Endothelial cell of umbilical vein (primary cell): ENCODE measurements around the gene RARA. TPM values are rescaled to one million over a fixed set of nuclear protein-coding genes. Genes with fewer than 3 reads are reported as not detected.

Experiments used
- BruUV-seq: library from RNA; stranded (reverse); fragments of 400-500 nt; replicated peaks from 2 replicates; lab custom pipeline; 2021; lab: Mats Ljungman, UMichigan
- CTCF ChIA-PET: fragments of 300-600, 350-600 bp; sonication (Branson Sonifier 250); formaldehyde crosslinking; loops from one replicate; lab custom pipeline; 2021; ENCODE audit warnings: antibody characterized with exemption, inconsistent platforms; lab: Charles Lee
- POLR2A ChIA-PET: fragments of 300-600, 350-600 bp; sonication (Branson Sonifier 250); formaldehyde crosslinking; loops from one replicate; lab custom pipeline; 2021; ENCODE audit warnings: antibody characterized with exemption, inconsistent platforms; lab: Charles Lee
- DNase-seq: peaks from one replicate; pipeline ENCODE4 v3.0.0-alpha.2; 2011; ENCODE audit warnings: low read depth, low spot score
- FAIRE-seq: peaks from 2 replicates; lab custom pipeline; 2011; peaks lifted over from hg19 to GRCh38; lab: Jason Lieb, UNC
- H2AFZ ChIP-seq: 2 replicates; pipeline ENCODE4 v1.6.0; 2012; ENCODE audit warnings: low read depth, low read length, control low read depth, inconsistent platforms
- H3K27ac ChIP-seq: 2 replicates; pipeline ENCODE4 v1.5.1; 2011; ENCODE audit warnings: low read depth, mild to moderate bottlenecking, control low read depth, low read length, moderate library complexity; ENCODE audit not compliant: insufficient read depth
- H3K27me3 ChIP-seq, 2 experiments: 2 replicates each; pipeline versions ENCODE4 v1.6.0 to v1.6.1; 2011; ENCODE audit warnings: low read length in 2 of 2, mixed read lengths in 1 of 2; ENCODE audit not compliant: control insufficient read depth in 2 of 2, insufficient read depth in 2 of 2
- H3K36me3 ChIP-seq, 2 experiments: 2 replicates in 1 of 2; 3 replicates in 1 of 2; pipeline ENCODE4 v1.5.1; 2011; ENCODE audit warnings: low read length in 2 of 2, mild to moderate bottlenecking in 1 of 2, moderate library complexity in 1 of 2; ENCODE audit not compliant: control insufficient read depth in 2 of 2, insufficient read depth in 2 of 2; ENCODE audit errors: extremely low read depth in 1 of 2
- H3K4me1 ChIP-seq: 3 replicates; pipeline ENCODE4 v1.5.1; 2011; ENCODE audit warnings: mild to moderate bottlenecking, low read length; ENCODE audit not compliant: control insufficient read depth, insufficient read depth; ENCODE audit errors: extremely low read depth
- H3K4me2 ChIP-seq: 2 replicates; pipeline ENCODE4 v1.6.1; 2011; ENCODE audit warnings: low read length, control low read depth, mixed read lengths; ENCODE audit not compliant: insufficient read depth
- H3K4me3 ChIP-seq, 3 experiments: fragments of 200-600 bp in 1 of 3; sonication (generic), shearing (Covaris generic) in 1 of 3; replicated peaks in 1 of 3; 2 replicates each; pipeline ENCODE4 v1.5.1; 2011 to 2016; ENCODE audit warnings: control low read depth in 3 of 3, low read length in 3 of 3, mild to moderate bottlenecking in 2 of 3, inconsistent platforms in 1 of 3, low read depth in 1 of 3, moderate library complexity in 1 of 3; ENCODE audit not compliant: insufficient read depth in 1 of 3
- H3K79me2 ChIP-seq: 2 replicates; pipeline ENCODE4 v1.6.0; 2012; ENCODE audit warnings: low read length, inconsistent platforms; ENCODE audit not compliant: control insufficient read depth, insufficient read depth
- H3K9ac ChIP-seq: replicated peaks from 2 replicates; pipeline ENCODE3; 2011; ENCODE audit warnings: low read length, control low read depth; ENCODE audit not compliant: insufficient read depth; ENCODE audit errors: extremely low read depth
- H3K9me1 ChIP-seq: replicated peaks from 3 replicates; pipeline ENCODE4 v1.6.0; 2011; ENCODE audit warnings: mild to moderate bottlenecking, low read length; ENCODE audit not compliant: control insufficient read depth, insufficient read depth; ENCODE audit errors: extremely low read depth
- H3K9me3 ChIP-seq: replicated peaks from 2 replicates; pipeline ENCODE4 v1.5.1; 2012; ENCODE audit warnings: low read length, inconsistent platforms; ENCODE audit not compliant: control insufficient read depth, insufficient read depth
- H4K20me1 ChIP-seq: replicated peaks from 2 replicates; pipeline ENCODE3; 2011; ENCODE audit warnings: mild to moderate bottlenecking, low read length; ENCODE audit not compliant: control insufficient read depth, insufficient read depth; ENCODE audit errors: extremely low read depth
- CTCF ChIP-seq, 2 donors: IDR thresholded peaks; 1 replicate in 1 of 2; 2 replicates in 1 of 2; pipeline ENCODE4 v1.5.1; 2011; ENCODE audit warnings: low read length in 2 of 2, mild to moderate bottlenecking in 2 of 2, moderate library complexity in 2 of 2, control low read depth in 1 of 2, inconsistent platforms in 1 of 2, low read depth in 1 of 2; ENCODE audit not compliant: insufficient read depth in 1 of 2; ENCODE audit errors: extremely low read depth in 1 of 2
- EZH2 ChIP-seq: IDR thresholded peaks from 2 replicates; pipeline ENCODE4 v1.6.1; 2012; ENCODE audit warnings: borderline replicate concordance, low read depth, mild to moderate bottlenecking, moderate library complexity, low read length, inconsistent platforms; ENCODE audit not compliant: severe bottlenecking
- FOS ChIP-seq: IDR thresholded peaks from 2 replicates; pipeline ENCODE4 v1.6.1; 2011; ENCODE audit warnings: mild to moderate bottlenecking, low read length, moderate library complexity, borderline replicate concordance; ENCODE audit not compliant: insufficient read depth
- GATA2 ChIP-seq: IDR thresholded peaks from 2 replicates; pipeline ENCODE4 v1.7.0; 2011; ENCODE audit warnings: low read depth, mild to moderate bottlenecking, moderate library complexity, mixed read lengths, low read length; ENCODE audit not compliant: insufficient read length, insufficient read depth
- JUN ChIP-seq: IDR thresholded peaks from 2 replicates; pipeline ENCODE4 v1.6.1; 2011; ENCODE audit warnings: borderline replicate concordance, low read depth; ENCODE audit not compliant: insufficient read length, insufficient read depth
- MYC ChIP-seq: IDR thresholded peaks from one replicate; pipeline ENCODE4 v1.6.1; 2011; ENCODE audit warnings: mild to moderate bottlenecking, low read depth, low read length
- POLR2A ChIP-seq: IDR thresholded peaks from 2 replicates; pipeline ENCODE4 v1.6.1; 2012; ENCODE audit warnings: low read depth, mild to moderate bottlenecking, control low read depth, low read length
- POLR2AphosphoS5 ChIP-seq: IDR thresholded peaks from 2 replicates; pipeline ENCODE4 v1.6.1; 2012; ENCODE audit warnings: low read depth, mild to moderate bottlenecking, control low read depth, low read length, moderate library complexity; ENCODE audit not compliant: insufficient read depth
- dilution Hi-C: fragments of 300-500 bp; cut with MboI; formaldehyde crosslinking; loops from one replicate; pipeline ENCODE4 v1.15.0; 2019; ENCODE audit warnings: low sequenced_read_pairs; ENCODE audit not compliant: extremely low pct_ligation_motif_present
- intact Hi-C: fragments of 100-400 bp; cut with micrococcal nuclease; formaldehyde crosslinking; loops from one replicate; pipeline ENCODE4 v1.10.0; 2022
- polyA plus RNA-seq, 4 experiments: library from polyadenylated mRNA; depleted of rRNA in 3 of 4; stranded (reverse) in 3 of 4; unstranded in 1 of 4; fragments of >200 nt; gene quantifications; 2 replicates each; pipeline versions ENCODE4 v1.2.1 to v1.2.3, GENCODE V29; 2011 to 2012; ENCODE audit warnings: missing spikeins in 1 of 4
- total RNA-seq: library from RNA; stranded (reverse); gene quantifications from 2 replicates; pipeline ENCODE4 v1.2.3, GENCODE V29; 2021
- TF ChIP-seq, protein P1 (sequence below): IDR thresholded peaks from 2 replicates; pipeline ENCODE4 v1.6.1; 2011; ENCODE audit not compliant: insufficient read depth, insufficient read length

The RARA gene
- total and polyA plus RNA-seq, 2 donors (not counting 3 experiments of a cell fraction or from before 2014, with no cell fraction given): 11.9 to 37.8 TPM

DNA sequence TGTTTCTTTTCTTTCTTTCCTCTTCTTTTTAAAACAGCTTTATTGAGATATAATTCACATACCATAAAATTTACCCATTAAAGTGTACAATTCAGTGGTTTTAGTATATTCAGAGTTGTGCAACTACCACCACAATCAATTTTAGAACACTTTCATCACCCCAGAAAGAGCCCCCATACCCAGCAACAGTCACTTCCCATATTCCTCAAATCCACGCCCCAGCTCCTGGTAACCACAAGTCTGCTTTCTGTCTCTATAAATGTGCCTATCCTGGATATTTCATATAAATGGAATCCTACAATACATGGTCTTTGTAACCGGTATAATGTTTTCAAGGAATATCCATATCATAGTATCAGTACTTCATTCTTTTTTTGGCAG lies 19.4 kb downstream of the RARA start:
- no peak for DNase-seq
- no TSS peak for BruUV-seq
- Histone ChIP-seq H4K20me1 (no peaks in the 10 kb centered on the region), H3K9me1 (no peaks in the 10 kb centered on the region), H3K27me3 (no peaks in the 10 kb centered on the region), H2AFZ (no peak overlapping the region), H3K9me3 (no peaks in the 10 kb centered on the region), H3K4me2 (no peak overlapping the region), H3K36me3 (peaks cover 0 to 3% of the 10 kb centered on the region in 2 experiments), H3K79me2 (peaks cover 67% of the 10 kb centered on the region), H3K4me3 (no peak overlapping the region), H3K4me1 (peaks cover 60% of the 10 kb centered on the region), H3K27ac (no peak overlapping the region), H3K9ac (no peak overlapping the region)
- ChIA-PET POLR2A (no interaction called here), CTCF (interaction anchor here (0.7 to 1.4 kb wide), 3 partner anchors 9 to 26 kb away, joined by 3 to 6 read pairs (median 5); no protein-coding TSS in a partner anchor)
- intact Hi-C loops (no loop called here), dilution Hi-C loops (no loop called here)
- FAIRE-seq: no peak
- TF ChIP-seq POLR2A: no peak
- TF ChIP-seq GATA2: no peak
- no peak for TF ChIP-seq CTCF (IDR thresholded peaks at IDR 0.05; ENCODE audit: extremely low read depth in 1 of 2, insufficient read depth in 1 of 2, low read depth in 1 of 2, low read length in 2 of 2)
- no peak for TF ChIP-seq EZH2
- TF ChIP-seq, protein P1, sequence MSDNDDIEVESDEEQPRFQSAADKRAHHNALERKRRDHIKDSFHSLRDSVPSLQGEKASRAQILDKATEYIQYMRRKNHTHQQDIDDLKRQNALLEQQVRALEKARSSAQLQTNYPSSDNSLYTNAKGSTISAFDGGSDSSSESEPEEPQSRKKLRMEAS: no peak
- TF ChIP-seq POLR2AphosphoS5: no peak
- no peak for TF ChIP-seq JUN
- TF ChIP-seq MYC: no peak
- no peak for TF ChIP-seq FOS
